Panc1 (cell line): ENCODE measurements around the gene TBC1D9B. TPM values are rescaled to one million over a fixed set of nuclear protein-coding genes. Genes with fewer than 3 reads are reported as not detected.
"Not testable (repeated sequence)": the region's sequence is repeated elsewhere in the genome, so short reads cannot be mapped to it uniquely, and the experiment has no call there.

ENCODE experiments used
- ATAC-seq: fragments of 200-7000 bp; cut with Tn5 transposase; 2 replicates; pipeline ENCODE4 v1.9.1; 2020; ENCODE audit warnings: mild to moderate bottlenecking, moderate library complexity
- BruUV-seq: library from RNA; stranded (reverse); fragments of 400-500 nt; replicated peaks from 2 replicates; lab custom pipeline; 2021; lab: Mats Ljungman, UMichigan
- CTCF ChIA-PET: fragments of 300-600 bp; sonication (Branson Sonifier 250); formaldehyde crosslinking; loops from one replicate; lab custom pipeline; 2022; ENCODE audit warnings: antibody characterized with exemption; lab: Charles Lee
- POLR2A ChIA-PET: fragments of 300-600 bp; sonication (Branson Sonifier 250); formaldehyde crosslinking; loops from one replicate; lab custom pipeline; 2022; ENCODE audit warnings: antibody characterized with exemption; lab: Charles Lee
- DNase-seq: peaks from one replicate; pipeline ENCODE4 v3.0.0-alpha.2; 2010; ENCODE audit warnings: low read depth, low spot score
- H3K27ac ChIP-seq: 2 replicates; pipeline ENCODE4 v1.5.1; 2011; ENCODE audit warnings: mild to moderate bottlenecking, low read length, inconsistent platforms
- H3K27me3 ChIP-seq: fragments of 200-500 bp; sonication (Bioruptor generic); 2 replicates; pipeline ENCODE4 v1.6.0; 2014; ENCODE audit warnings: low read length, inconsistent platforms; ENCODE audit not compliant: control insufficient read depth, insufficient read depth
- H3K36me3 ChIP-seq: fragments of 200-500 bp; sonication (Bioruptor generic); 2 replicates; pipeline ENCODE4 v1.5.1; 2014; ENCODE audit warnings: inconsistent platforms, mild to moderate bottlenecking, low read length, moderate library complexity; ENCODE audit not compliant: control insufficient read depth, insufficient read depth
- H3K4me1 ChIP-seq: 2 replicates; pipeline ENCODE4 v1.5.1; 2011; ENCODE audit warnings: inconsistent platforms, mild to moderate bottlenecking, low read length, moderate library complexity; ENCODE audit not compliant: control insufficient read depth, insufficient read depth
- H3K4me3 ChIP-seq, 2 experiments: 2 replicates each; pipeline ENCODE4 v1.5.1; 2011 to 2012; ENCODE audit warnings: low read depth in 2 of 2, low read length in 2 of 2, mild to moderate bottlenecking in 2 of 2, inconsistent platforms in 1 of 2, moderate library complexity in 1 of 2
- H3K9me3 ChIP-seq: fragments of 200-500 bp; sonication (Bioruptor generic); 2 replicates; pipeline ENCODE4 v1.5.1; 2014; ENCODE audit warnings: low read depth, mild to moderate bottlenecking, inconsistent platforms, low read length, moderate library complexity; ENCODE audit not compliant: control insufficient read depth, insufficient read depth
- POLR2AphosphoS5 ChIP-seq: IDR thresholded peaks from 2 replicates; pipeline ENCODE4 v1.6.1; 2012; ENCODE audit warnings: mild to moderate bottlenecking, low read depth, low read length, moderate library complexity
- REST ChIP-seq, 2 experiments: IDR thresholded peaks; 2 replicates each; pipeline ENCODE4 v1.6.1; 2011 to 2012; ENCODE audit warnings: low read depth in 2 of 2, control low read depth in 1 of 2, low read length in 1 of 2, mild to moderate bottlenecking in 1 of 2, moderate library complexity in 1 of 2; ENCODE audit not compliant: insufficient read depth in 1 of 2
- SIN3A ChIP-seq: IDR thresholded peaks from 2 replicates; pipeline ENCODE4 v1.6.1; 2012; ENCODE audit warnings: low read depth, mild to moderate bottlenecking, low read length, moderate library complexity, borderline replicate concordance; ENCODE audit not compliant: insufficient read depth
- TCF7L2 ChIP-seq: IDR thresholded peaks from 2 replicates; pipeline ENCODE4 v1.6.1; 2011; ENCODE audit warnings: mild to moderate bottlenecking, low read depth, low read length, inconsistent platforms
- in situ Hi-C: cut with HindIII; loops from 2 replicates; pipeline ENCODE4 v1.10.0; 2016; ENCODE audit warnings: low sequenced_read_pairs, low pct_unique_long_range_greater_than_20kb
- intact Hi-C: fragments of 100-400 bp; cut with micrococcal nuclease; formaldehyde crosslinking; loops from one replicate; pipeline ENCODE4 v1.10.0; 2022; ENCODE audit not compliant: unreplicated experiment
- total RNA-seq: library from RNA; stranded (reverse); gene quantifications from one replicate; pipeline ENCODE4 v1.2.1, GENCODE V29; 2021; ENCODE audit not compliant: unreplicated experiment
- TF ChIP-seq, protein P1 (sequence below): fragments of 450-650 bp; IDR thresholded peaks from 2 replicates; pipeline ENCODE4 v1.5.1; 2017; ENCODE audit warnings: mild to moderate bottlenecking

TBC1D9B gene
- total RNA-seq, 1 experiment from 2014 or later, result 131 TPM

DNA sequence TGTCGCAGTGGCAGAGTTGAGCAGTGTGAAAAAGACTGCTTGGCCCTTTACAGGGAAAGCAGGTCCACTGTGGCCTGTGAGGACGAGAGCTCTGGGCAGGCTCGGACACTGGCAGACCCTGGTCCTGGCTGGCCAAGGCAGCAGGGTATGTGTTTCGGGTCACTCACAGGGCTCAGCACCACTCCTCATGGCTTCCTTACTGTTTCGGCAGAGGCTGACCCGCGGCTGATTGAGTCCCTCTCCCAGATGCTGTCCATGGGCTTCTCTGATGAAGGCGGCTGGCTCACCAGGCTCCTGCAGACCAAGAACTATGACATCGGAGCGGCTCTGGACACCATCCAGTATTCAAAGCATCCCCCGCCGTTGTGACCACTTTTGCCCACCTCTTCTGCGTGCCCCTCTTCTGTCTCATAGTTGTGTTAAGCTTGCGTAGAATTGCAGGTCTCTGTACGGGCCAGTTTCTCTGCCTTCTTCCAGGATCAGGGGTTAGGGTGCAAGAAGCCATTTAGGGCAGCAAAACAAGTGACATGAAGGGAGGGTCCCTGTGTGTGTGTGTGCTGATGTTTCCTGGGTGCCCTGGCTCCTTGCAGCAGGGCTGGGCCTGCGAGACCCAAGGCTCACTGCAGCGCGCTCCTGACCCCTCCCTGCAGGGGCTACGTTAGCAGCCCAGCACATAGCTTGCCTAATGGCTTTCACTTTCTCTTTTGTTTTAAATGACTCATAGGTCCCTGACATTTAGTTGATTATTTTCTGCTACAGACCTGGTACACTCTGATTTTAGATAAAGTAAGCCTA lies 71.3 kb downstream of the TBC1D9B start:
- TF ChIP-seq POLR2AphosphoS5 (peak; percentile 35; the same call in 1 of the 2 replicates), SIN3A (no peak)
- Histone ChIP-seq H3K27me3 (no peaks in the 10 kb centered on the region), H3K4me3 (no peak overlapping the region), H3K4me1 (peaks cover 34% of the 10 kb centered on the region), H3K27ac (peak overlapping the region; percentile 48; the same call in 1 of the 2 replicates), H3K36me3 (peaks cover 17% of the 10 kb centered on the region), H3K9me3 (no peaks in the 10 kb centered on the region)
- intact Hi-C loops, result no loop called here
- ChIA-PET CTCF (no interaction called here), POLR2A (interaction anchor here (0.8 kb wide), 1 partner anchor 14 kb away, joined by 5 read pairs; no protein-coding TSS in a partner anchor)
- 0 out of 2 replicates have a peak, but pooled peaks have one; percentile 16 for ATAC-seq
- TSS peak; percentile 61 for BruUV-seq
- in situ Hi-C loops, result no loop called here
- DNase-seq, result no peak

DNA sequence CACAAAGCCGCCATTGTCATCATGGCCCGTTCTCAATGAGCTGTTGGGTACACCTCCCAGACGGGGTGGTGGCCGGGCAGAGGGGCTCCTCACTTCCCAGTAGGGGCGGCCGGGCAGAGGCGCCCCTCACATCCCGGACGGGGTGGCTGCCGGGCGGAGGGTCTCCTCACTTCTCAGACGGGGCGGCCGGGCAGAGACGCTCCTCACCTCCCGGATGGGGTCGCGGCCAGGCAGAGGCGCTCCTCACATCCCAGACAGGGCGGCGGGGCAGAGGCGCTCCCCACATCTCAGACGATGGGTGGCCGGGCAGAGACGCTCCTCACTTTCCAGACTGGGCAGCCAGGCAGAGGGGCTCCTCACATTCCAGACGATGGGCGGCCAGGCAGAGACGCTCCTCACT lies 72.8 kb downstream of the TBC1D9B start:
- intact Hi-C loops, DNase-seq, H3K4me3 ChIP-seq, POLR2A ChIA-PET, H3K9me3 ChIP-seq, CTCF ChIA-PET, H3K27ac ChIP-seq, H3K27me3 ChIP-seq, ATAC-seq, BruUV-seq, in situ Hi-C loops: not testable (repeated sequence)
- peaks cover 17% of the 10 kb centered on the region for H3K36me3 ChIP-seq
- H3K4me1 ChIP-seq, result peaks cover 39% of the 10 kb centered on the region

DNA sequence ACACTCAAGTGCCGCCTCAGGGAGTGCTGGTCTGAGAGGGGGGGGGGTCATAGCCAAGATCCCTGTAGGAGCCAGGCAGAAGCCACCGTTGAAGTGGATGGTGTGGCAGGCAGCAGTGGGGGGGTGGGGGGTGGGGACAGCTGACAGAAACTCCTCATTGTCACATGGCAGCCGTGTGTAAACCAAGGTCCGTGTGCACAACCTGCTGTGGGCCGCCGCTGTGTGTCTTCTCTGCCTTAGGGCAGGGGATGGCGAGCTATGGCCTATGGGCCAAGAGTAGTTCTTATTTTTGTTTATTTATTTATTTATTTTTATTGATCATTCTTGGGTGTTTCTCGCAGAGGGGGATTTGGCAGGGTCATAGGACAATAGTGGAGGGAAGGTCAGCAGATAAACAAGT lies 73.6 kb downstream of the TBC1D9B start:
- ATAC-seq (no peak), DNase-seq (no peak)
- H3K27ac ChIP-seq, result no peak overlapping the region
- H3K4me3 ChIP-seq, result no peak overlapping the region
- in situ Hi-C loops (no loop called here), intact Hi-C loops (no loop called here)
- H3K36me3 ChIP-seq, result peaks cover 19% of the 10 kb centered on the region
- BruUV-seq, result no TSS peak
- no peaks in the 10 kb centered on the region for H3K27me3 ChIP-seq
- no peaks in the 10 kb centered on the region for H3K9me3 ChIP-seq
- POLR2A ChIA-PET, result no interaction called here
- TF ChIP-seq TCF7L2 (no peak), POLR2AphosphoS5 (no peak), REST (IDR thresholded peaks at IDR 0.05; ENCODE audit: insufficient read depth in 1 of 2, low read depth in 2 of 2, low read length in 1 of 2) (no peak), SIN3A (no peak)
- TF ChIP-seq, protein P1, sequence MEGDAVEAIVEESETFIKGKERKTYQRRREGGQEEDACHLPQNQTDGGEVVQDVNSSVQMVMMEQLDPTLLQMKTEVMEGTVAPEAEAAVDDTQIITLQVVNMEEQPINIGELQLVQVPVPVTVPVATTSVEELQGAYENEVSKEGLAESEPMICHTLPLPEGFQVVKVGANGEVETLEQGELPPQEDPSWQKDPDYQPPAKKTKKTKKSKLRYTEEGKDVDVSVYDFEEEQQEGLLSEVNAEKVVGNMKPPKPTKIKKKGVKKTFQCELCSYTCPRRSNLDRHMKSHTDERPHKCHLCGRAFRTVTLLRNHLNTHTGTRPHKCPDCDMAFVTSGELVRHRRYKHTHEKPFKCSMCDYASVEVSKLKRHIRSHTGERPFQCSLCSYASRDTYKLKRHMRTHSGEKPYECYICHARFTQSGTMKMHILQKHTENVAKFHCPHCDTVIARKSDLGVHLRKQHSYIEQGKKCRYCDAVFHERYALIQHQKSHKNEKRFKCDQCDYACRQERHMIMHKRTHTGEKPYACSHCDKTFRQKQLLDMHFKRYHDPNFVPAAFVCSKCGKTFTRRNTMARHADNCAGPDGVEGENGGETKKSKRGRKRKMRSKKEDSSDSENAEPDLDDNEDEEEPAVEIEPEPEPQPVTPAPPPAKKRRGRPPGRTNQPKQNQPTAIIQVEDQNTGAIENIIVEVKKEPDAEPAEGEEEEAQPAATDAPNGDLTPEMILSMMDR, result no peak
- peaks cover 40% of the 10 kb centered on the region for H3K4me1 ChIP-seq
- CTCF ChIA-PET, result no interaction called here
